Keratinocyte (primary cell): Measurements from ENCODE around the gene ADGRG1.

Experiments used
- CTCF ChIP-seq, 3 experiments: IDR thresholded peaks in 1 of 3; conservative IDR thresholded peaks in 1 of 3; optimal IDR thresholded peaks in 1 of 3; 2 replicates in 2 of 3; 3 replicates in 1 of 3; pipeline versions ENCODE3 to v1.5.1; 2011; ENCODE audit warnings: low read length in 3 of 3, mild to moderate bottlenecking in 3 of 3, moderate library complexity in 2 of 3, control low read depth in 1 of 3, inconsistent platforms in 1 of 3; ENCODE audit not compliant: insufficient read depth in 2 of 3; ENCODE audit errors: extremely low read depth in 1 of 3
- EZH2 ChIP-seq: IDR thresholded peaks from one replicate; pipeline ENCODE4 v1.6.1; 2012; ENCODE audit warnings: inconsistent platforms, mild to moderate bottlenecking, low read length, moderate library complexity

- TF ChIP-seq CTCF (optimal IDR thresholded peaks at IDR 0.05 in 1 of 3, IDR thresholded peaks at IDR 0.05 in 1 of 3, conservative IDR thresholded peaks at IDR 0.05 in 1 of 3; ENCODE audit: extremely low read depth in 1 of 3, insufficient read depth in 2 of 3, low read length in 3 of 3) (no peak), EZH2 (no peak)
Observed at GRCh38 chr16:57658878-57659674, 30.6 kb downstream of the ADGRG1 start.
